ENCODE data around the gene PLCL1.

The PLCL1 gene

GRCh38 chr2:198137733-198138132 is 333.3 kb downstream of the PLCL1 start:
- H3K4me3 ChIP-seq (ENCODE audit: control insufficient read depth, low read depth, low read length), result no peak overlapping the region
- no peak for DNase-seq (ENCODE audit: low read depth)
- TF ChIP-seq CTCF (conservative IDR thresholded peaks at IDR 0.05; ENCODE audit: control insufficient read depth, insufficient read depth, low read depth, low read length), result no peak

GRCh38 chr2:198141726-198142125 is 337.3 kb downstream of the PLCL1 start:
- H3K4me3 ChIP-seq (ENCODE audit: control insufficient read depth, low read depth, low read length), result no peak overlapping the region
- DNase-seq (ENCODE audit: low read depth), result peak; percentile 6
- no peak for TF ChIP-seq CTCF (conservative IDR thresholded peaks at IDR 0.05; ENCODE audit: control insufficient read depth, insufficient read depth, low read depth, low read length)

GRCh38 chr2:198143156-198143555 is 338.8 kb downstream of the PLCL1 start:
- no peak for TF ChIP-seq CTCF (conservative IDR thresholded peaks at IDR 0.05; ENCODE audit: control insufficient read depth, insufficient read depth, low read depth, low read length)
- DNase-seq (ENCODE audit: low read depth), result no peak
- H3K4me3 ChIP-seq (ENCODE audit: control insufficient read depth, low read depth, low read length), result no peak overlapping the region

- DNase-seq (ENCODE audit: low read depth), result no peak
- H3K4me3 ChIP-seq (ENCODE audit: control insufficient read depth, low read depth, low read length), result no peak overlapping the region
- no peak for TF ChIP-seq CTCF (conservative IDR thresholded peaks at IDR 0.05; ENCODE audit: control insufficient read depth, insufficient read depth, low read depth, low read length)
Observed at GRCh38 chr2:198143793-198144192, 339.4 kb downstream of the PLCL1 start.

- H3K4me3 ChIP-seq (ENCODE audit: control insufficient read depth, low read depth, low read length), result no peak overlapping the region
- TF ChIP-seq CTCF (conservative IDR thresholded peaks at IDR 0.05; ENCODE audit: control insufficient read depth, insufficient read depth, low read depth, low read length), result no peak
Observed at GRCh38 chr2:198144660-198145059, 340.3 kb downstream of the PLCL1 start.

GRCh38 chr2:198146346-198146940 is 342.1 kb downstream of the PLCL1 start:
- DNase-seq (ENCODE audit: low read depth), result no peak
- no peak for TF ChIP-seq CTCF (conservative IDR thresholded peaks at IDR 0.05; ENCODE audit: control insufficient read depth, insufficient read depth, low read depth, low read length)
- no peak overlapping the region for H3K4me3 ChIP-seq (ENCODE audit: control insufficient read depth, low read depth, low read length)

More at GRCh38 chr2:198144660-198145059, 340.3 kb downstream of the PLCL1 start:
- DNase-seq (ENCODE audit: low read depth), result no peak

GRCh38 chr2:198157314-198157713 is 352.9 kb downstream of the PLCL1 start:
- H3K4me3 ChIP-seq (ENCODE audit: control insufficient read depth, low read depth, low read length), result no peak overlapping the region
- no peak for DNase-seq (ENCODE audit: low read depth)
- no peak for TF ChIP-seq CTCF (conservative IDR thresholded peaks at IDR 0.05; ENCODE audit: control insufficient read depth, insufficient read depth, low read depth, low read length)

Data from fibroblast of mammary gland (primary cell).